HG02678 (cell line): Measurements from ENCODE around the gene MACROH2A1.

Experiments used
- ATAC-seq: cut with Tn5 transposase; IDR thresholded peaks from one replicate; pipeline ENCODE4 v1.9.1; 2021; ENCODE audit warnings: mild to moderate bottlenecking, moderate library complexity; ENCODE audit not compliant: unreplicated experiment

Gene MACROH2A1

GRCh38 chr5:135296900-135297816 is 101.9 kb downstream of the MACROH2A1 start:
- no peak for ATAC-seq

GRCh38 chr5:135295852-135296251 is 103.2 kb downstream of the MACROH2A1 start:
- ATAC-seq = no peak

- ATAC-seq = no peak
Measured at GRCh38 chr5:135294793-135295192, 104.2 kb downstream of the MACROH2A1 start.

GRCh38 chr5:135289651-135290050 is 109.4 kb downstream of the MACROH2A1 start:
- ATAC-seq = no peak

- no peak for ATAC-seq
Measured at GRCh38 chr5:135287551-135287950, 111.5 kb downstream of the MACROH2A1 start.
